B cell (primary cell): ENCODE data around the gene PODNL1. TPM values are rescaled to one million over a fixed set of nuclear protein-coding genes. Genes with fewer than 3 reads are reported as not detected.

ENCODE experiments used
- ATAC-seq: fragments of 200-7000 bp; cut with Tn5 transposase; one replicate; pipeline ENCODE4 v1.10.0; 2021; ENCODE audit warnings: low read depth, mild to moderate bottlenecking, moderate number of reproducible peaks, moderate library complexity
- CTCF ChIA-PET: fragments of 350-600 bp; sonication (Branson Sonifier 250); formaldehyde crosslinking; loops from one replicate; lab custom pipeline; 2021; ENCODE audit warnings: antibody characterized with exemption, inconsistent platforms; lab: Charles Lee
- POLR2A ChIA-PET: fragments of 350-600 bp; sonication (Branson Sonifier 250); formaldehyde crosslinking; loops from one replicate; lab custom pipeline; 2021; ENCODE audit warnings: antibody characterized with exemption; lab: Charles Lee
- DNase-seq: peaks from one replicate; pipeline ENCODE4 v3.0.0; 2013
- H2AFZ ChIP-seq: 2 replicates; pipeline ENCODE4 v1.6.1; 2012; ENCODE audit warnings: mild to moderate bottlenecking, low read depth, low read length; ENCODE audit not compliant: insufficient read depth, poor library complexity, severe bottlenecking
- H3K27ac ChIP-seq, 2 donors: 1 replicate in 1 of 2; 2 replicates in 1 of 2; pipeline ENCODE4 v1.5.1; 2012 to 2013; ENCODE audit warnings: low read length in 2 of 2, mild to moderate bottlenecking in 2 of 2, moderate library complexity in 1 of 2
- H3K27me3 ChIP-seq, 4 experiments: fragments of 200-600 bp in 1 of 4; sonication (generic) in 1 of 4; replicated peaks in 1 of 4; 1 replicate in 2 of 4; 2 replicates in 2 of 4; pipeline versions ENCODE4 v1.6.1 to v1.7.0; 2013 to 2016; ENCODE audit warnings: low read length in 3 of 4, mild to moderate bottlenecking in 2 of 4, mixed read lengths in 1 of 4, moderate library complexity in 1 of 4; ENCODE audit not compliant: insufficient read depth in 4 of 4, control insufficient read depth in 3 of 4; ENCODE audit errors: control extremely low read depth in 1 of 4
- H3K36me3 ChIP-seq, 2 experiments: replicated peaks in 1 of 2; 1 replicate in 1 of 2; 2 replicates in 1 of 2; pipeline versions ENCODE4 v1.6.1 to v1.7.1; 2013; ENCODE audit warnings: low read length in 1 of 2; ENCODE audit not compliant: insufficient read depth in 2 of 2, control insufficient read depth in 1 of 2; ENCODE audit errors: control extremely low read depth in 1 of 2, extremely low read depth in 1 of 2
- H3K4me1 ChIP-seq, 2 donors: fragments of 200-600 bp in 1 of 2; sonication (generic) in 1 of 2; 1 replicate in 1 of 2; 2 replicates in 1 of 2; pipeline versions ENCODE4 v1.5.1 to v1.6.1; 2013 to 2017; ENCODE audit warnings: low read length in 2 of 2; ENCODE audit not compliant: control insufficient read depth in 2 of 2, insufficient read depth in 2 of 2
- H3K4me2 ChIP-seq: replicated peaks from 2 replicates; pipeline ENCODE3; 2012; ENCODE audit warnings: mild to moderate bottlenecking, low read depth, low read length; ENCODE audit not compliant: poor library complexity, severe bottlenecking
- H3K4me3 ChIP-seq, 5 experiments: fragments of 200-600 bp in 1 of 5; sonication (generic) in 1 of 5; 1 replicate in 3 of 5; 2 replicates in 2 of 5; pipeline versions ENCODE4 v1.5.1 to v1.7.0; 2011 to 2016; ENCODE audit warnings: low read length in 4 of 5, mild to moderate bottlenecking in 4 of 5, low read depth in 2 of 5, control low read depth in 1 of 5, moderate library complexity in 1 of 5; ENCODE audit not compliant: insufficient read depth in 1 of 5; ENCODE audit errors: control extremely low read depth in 1 of 5, extremely low read depth in 1 of 5
- H3K79me2 ChIP-seq: fragments of 200-600 bp; sonication (generic); one replicate; pipeline ENCODE4 v1.6.0; 2016; ENCODE audit warnings: low read length; ENCODE audit not compliant: control insufficient read depth, insufficient read depth
- H3K9ac ChIP-seq: fragments of 200-600 bp; sonication (generic); 2 replicates; pipeline ENCODE4 v1.6.1; 2017; ENCODE audit warnings: mild to moderate bottlenecking, low read length, moderate library complexity
- H3K9me3 ChIP-seq, 3 donors: one replicate each; pipeline versions ENCODE4 v1.6.1 to v1.7.1; 2013; ENCODE audit warnings: low read length in 2 of 3; ENCODE audit not compliant: control insufficient read depth in 2 of 3, insufficient read depth in 1 of 3; ENCODE audit errors: control extremely low read depth in 1 of 3
- H4K20me1 ChIP-seq: 2 replicates; pipeline ENCODE4 v1.6.0; 2012; ENCODE audit warnings: mild to moderate bottlenecking, low read length; ENCODE audit not compliant: insufficient read depth, control insufficient read depth, poor library complexity, severe bottlenecking
- H3K27ac Mint-ChIP-seq: one replicate; pipeline ENCODE4 v1.8.0; 2021; ENCODE audit warnings: mixed read lengths
- H3K27me3 Mint-ChIP-seq: one replicate; pipeline ENCODE4 v1.8.0; 2021; ENCODE audit warnings: mixed read lengths
- H3K4me1 Mint-ChIP-seq: one replicate; pipeline ENCODE4 v1.8.0; 2021; ENCODE audit warnings: mixed read lengths
- H3K4me3 Mint-ChIP-seq: one replicate; pipeline ENCODE4 v1.8.0; 2021; ENCODE audit warnings: mixed read lengths
- H3K9me3 Mint-ChIP-seq: one replicate; pipeline ENCODE4 v1.8.0; 2022; ENCODE audit warnings: mixed read lengths; ENCODE audit not compliant: insufficient read depth
- EZH2 ChIP-seq: IDR thresholded peaks from 2 replicates; pipeline ENCODE4 v1.6.1; 2012; ENCODE audit warnings: borderline replicate concordance, low read depth, mild to moderate bottlenecking, moderate library complexity, low read length; ENCODE audit not compliant: insufficient read depth, poor library complexity, severe bottlenecking
- WGBS: methylation state at CpG from one replicate; pipeline ENCODE4 v1.1.5; 2013; ENCODE audit warnings: missing lambda C conversion rate; ENCODE audit not compliant: insufficient coverage; 5-methylcytosine and 5-hydroxymethylcytosine counted together
- intact Hi-C: fragments of 100-400 bp; cut with micrococcal nuclease; formaldehyde crosslinking; loops from one replicate; pipeline ENCODE4 v1.10.0; 2022
- polyA plus RNA-seq: library from polyadenylated mRNA; depleted of rRNA; stranded (reverse); fragments of >200 nt; gene quantifications from 2 replicates; pipeline ENCODE4 v1.2.3, GENCODE V29; 2012
- total RNA-seq, 2 donors: library from RNA; stranded (reverse); fragments of 120-200 nt in 1 of 2; gene quantifications; 1 replicate in 1 of 2; 2 replicates in 1 of 2; pipeline versions ENCODE4 v1.2.3 to v1.2.4, GENCODE V29; 2013 to 2022
- TF ChIP-seq, protein P1 (sequence below): fragments of 200-600 bp; IDR thresholded peaks from one replicate; pipeline ENCODE4 v1.8.0; 2022; ENCODE audit warnings: antibody characterized with exemption, mild to moderate bottlenecking

PODNL1 gene
- total and polyA plus RNA-seq, 2 donors (not counting 1 experiment from before 2014, with no cell fraction given) = not detected

DNA sequence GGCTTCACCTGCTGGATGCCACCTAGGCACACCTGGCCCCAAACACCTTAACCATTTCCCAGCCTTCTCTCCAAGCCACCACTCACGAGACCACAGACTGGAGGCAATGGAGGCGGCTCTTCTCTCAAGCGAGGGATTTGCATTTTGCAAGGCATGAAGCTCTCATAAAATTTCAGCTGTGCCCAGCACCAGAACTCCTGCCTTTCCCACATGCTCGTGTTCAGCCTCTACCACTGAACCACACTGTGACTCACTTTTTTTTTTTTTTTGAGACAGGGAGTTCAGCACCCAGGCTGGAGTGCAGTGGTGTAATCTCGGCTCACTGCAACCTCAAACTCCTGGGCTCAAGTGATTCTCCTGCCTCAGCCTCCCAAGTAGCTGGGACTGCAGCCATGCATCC lies 50.7 kb downstream of the PODNL1 start:
- H3K79me2 ChIP-seq = no peaks in the 10 kb centered on the region
- no peak for DNase-seq
- H3K9me3 ChIP-seq = no peaks in the 10 kb centered on the region
- POLR2A ChIA-PET = interaction anchor here (0.5 to 0.7 kb wide), 2 partner anchors 72 to 593 kb away, joined by 4 to 5 read pairs; no protein-coding TSS in a partner anchor
- H4K20me1 ChIP-seq = no peaks in the 10 kb centered on the region
- intact Hi-C loops = no loop called here
- no peaks in the 10 kb centered on the region for H3K9me3 Mint-ChIP-seq
- no peak overlapping the region for H3K4me3 Mint-ChIP-seq
- 89% methylated on average over 4 of the region's 5 CpGs for WGBS
- TF ChIP-seq, protein P1, sequence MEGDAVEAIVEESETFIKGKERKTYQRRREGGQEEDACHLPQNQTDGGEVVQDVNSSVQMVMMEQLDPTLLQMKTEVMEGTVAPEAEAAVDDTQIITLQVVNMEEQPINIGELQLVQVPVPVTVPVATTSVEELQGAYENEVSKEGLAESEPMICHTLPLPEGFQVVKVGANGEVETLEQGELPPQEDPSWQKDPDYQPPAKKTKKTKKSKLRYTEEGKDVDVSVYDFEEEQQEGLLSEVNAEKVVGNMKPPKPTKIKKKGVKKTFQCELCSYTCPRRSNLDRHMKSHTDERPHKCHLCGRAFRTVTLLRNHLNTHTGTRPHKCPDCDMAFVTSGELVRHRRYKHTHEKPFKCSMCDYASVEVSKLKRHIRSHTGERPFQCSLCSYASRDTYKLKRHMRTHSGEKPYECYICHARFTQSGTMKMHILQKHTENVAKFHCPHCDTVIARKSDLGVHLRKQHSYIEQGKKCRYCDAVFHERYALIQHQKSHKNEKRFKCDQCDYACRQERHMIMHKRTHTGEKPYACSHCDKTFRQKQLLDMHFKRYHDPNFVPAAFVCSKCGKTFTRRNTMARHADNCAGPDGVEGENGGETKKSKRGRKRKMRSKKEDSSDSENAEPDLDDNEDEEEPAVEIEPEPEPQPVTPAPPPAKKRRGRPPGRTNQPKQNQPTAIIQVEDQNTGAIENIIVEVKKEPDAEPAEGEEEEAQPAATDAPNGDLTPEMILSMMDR = no peak
- TF ChIP-seq EZH2 = no peak
- no peak overlapping the region for H3K27ac ChIP-seq
- peaks cover 2 to 5% of the 10 kb centered on the region in 2 donors for H3K4me1 ChIP-seq
- no peaks in the 10 kb centered on the region for H3K27me3 Mint-ChIP-seq
- CTCF ChIA-PET = interaction anchor here (0.6 to 2.3 kb wide), 4 partner anchors 17 to 334 kb away, joined by 3 to 10 read pairs (median 4); no protein-coding TSS in a partner anchor
- no peaks in the 10 kb centered on the region for H3K4me1 Mint-ChIP-seq
- H3K9ac ChIP-seq = no peak overlapping the region
- no peak for ATAC-seq
- no peak overlapping the region for H3K27ac Mint-ChIP-seq
- H3K4me2 ChIP-seq = no peak overlapping the region
- H3K36me3 ChIP-seq = no peaks in the 10 kb centered on the region
- H3K4me3 ChIP-seq = no peak overlapping the region
- H3K27me3 ChIP-seq = peaks cover 0 to 9% (median 0%) of the 10 kb centered on the region in 4 experiments
- no peak overlapping the region for H2AFZ ChIP-seq

DNA sequence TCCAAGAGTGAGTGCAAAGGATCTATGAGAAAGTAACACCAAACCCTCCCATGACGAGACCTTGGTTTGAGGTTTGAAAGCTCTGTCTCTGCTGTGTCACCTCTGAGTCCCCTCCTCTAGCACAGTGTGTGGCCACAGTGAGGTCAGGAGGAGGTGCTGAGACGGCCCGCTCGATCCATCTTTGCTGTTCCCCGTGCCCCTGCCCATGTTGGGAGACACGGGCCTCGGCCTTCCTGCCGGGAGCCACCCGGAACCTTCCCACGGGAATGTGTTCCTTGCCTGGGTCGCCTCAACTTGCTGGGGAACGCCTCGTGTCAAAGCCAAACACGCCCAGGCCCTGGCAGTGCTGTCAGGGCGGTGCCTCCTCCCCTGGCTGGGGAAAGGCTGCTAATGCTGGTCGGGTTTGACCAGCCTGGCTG lies 51.2 kb downstream of the PODNL1 start:
- no peaks in the 10 kb centered on the region for H3K9me3 Mint-ChIP-seq
- ChIA-PET CTCF (interaction anchor here (1.2 to 2.3 kb wide), 5 partner anchors 17 to 184 kb away, joined by 3 to 10 read pairs (median 5); no protein-coding TSS in a partner anchor), POLR2A (interaction anchor here (0.5 kb wide), 1 partner anchor 72 kb away, joined by 4 read pairs; no protein-coding TSS in a partner anchor)
- Histone ChIP-seq H3K9me3 (no peaks in the 10 kb centered on the region), H3K4me3 (no peak overlapping the region), H3K36me3 (no peaks in the 10 kb centered on the region), H4K20me1 (no peaks in the 10 kb centered on the region), H3K4me2 (no peak overlapping the region), H3K79me2 (no peaks in the 10 kb centered on the region), H3K9ac (no peak overlapping the region), H3K27ac (no peak overlapping the region), H2AFZ (no peak overlapping the region), H3K4me1 (peaks cover 7 to 10% of the 10 kb centered on the region in 2 donors), H3K27me3 (peaks cover 0 to 9% (median 0%) of the 10 kb centered on the region in 4 experiments)
- intact Hi-C loops = no loop called here
- DNase-seq = no peak
- 89% methylated on average over 16 of the region's 16 CpGs for WGBS
- TF ChIP-seq EZH2 = no peak
- TF ChIP-seq, protein P1 = no peak
- no peaks in the 10 kb centered on the region for H3K27me3 Mint-ChIP-seq
- peaks cover 3% of the 10 kb centered on the region for H3K4me1 Mint-ChIP-seq
- no peak overlapping the region for H3K27ac Mint-ChIP-seq
- ATAC-seq = no peak
- no peak overlapping the region for H3K4me3 Mint-ChIP-seq
